Right lobe of liver (tissue), 6 donors: ENCODE data around the gene DENND2A. TPM values are rescaled to one million over a fixed set of nuclear protein-coding genes. Genes with fewer than 3 reads are reported as not detected.
A peak's percentile ranks its signal among the peaks of the same experiment; 100 is the strongest.
"Not testable (repeated sequence)": the region's sequence is repeated elsewhere in the genome, so short reads cannot be mapped to it uniquely, and the experiment has no call there.

Source experiments
- ATAC-seq, 4 donors: fragments of 200-7000 bp; cut with Tn5 transposase; one replicate each; pipeline ENCODE4 v1.9.1; 2020; ENCODE audit warnings: mild to moderate bottlenecking in 4 of 4, moderate library complexity in 4 of 4
- DNase-seq, 3 donors: peaks; one replicate each; pipeline ENCODE4 v3.0.0-alpha.2; 2020
- H3K27ac ChIP-seq, 3 donors: fragments of 200-600 bp; one replicate each; pipeline ENCODE4 v1.8.0; 2022
- H3K27me3 ChIP-seq, 2 donors: fragments of 200-600 bp; one replicate each; pipeline ENCODE4 v1.8.0; 2022
- H3K36me3 ChIP-seq, 4 donors: fragments of 200-600 bp; sonication (generic) in 1 of 4; one replicate each; pipeline versions ENCODE4 v1.5.1 to v1.8.0; 2017 to 2022; ENCODE audit warnings: control low read depth in 1 of 4
- H3K4me1 ChIP-seq, 4 donors: fragments of 200-600 bp; sonication (generic) in 1 of 4; one replicate each; pipeline versions ENCODE4 v1.5.1 to v1.8.0; 2017 to 2022; ENCODE audit warnings: control low read depth in 1 of 4
- H3K4me3 ChIP-seq, 3 donors: fragments of 200-600 bp; one replicate each; pipeline ENCODE4 v1.8.0; 2022
- H3K9me3 ChIP-seq, 4 donors: fragments of 200-600 bp; sonication (generic) in 1 of 4; one replicate each; pipeline versions ENCODE4 v1.5.1 to v1.8.0; 2017 to 2022; ENCODE audit warnings: control low read depth in 1 of 4
- CTCF ChIP-seq, 4 donors: fragments of 200-600 bp in 3 of 4; fragments of 450-650 bp in 1 of 4; IDR thresholded peaks; one replicate each; pipeline versions ENCODE4 v1.5.1 to v1.8.0; 2016 to 2022; ENCODE audit warnings: antibody characterized with exemption in 4 of 4, mild to moderate bottlenecking in 2 of 4
- POLR2A ChIP-seq: fragments of 450-650 bp; IDR thresholded peaks from one replicate; pipeline ENCODE4 v1.6.1; 2017; ENCODE audit warnings: antibody characterized with exemption, mild to moderate bottlenecking
- WGBS: methylation state at CpG from one replicate; pipeline ENCODE4 v1.1.6; 2018; ENCODE audit warnings: low coverage, low lambda C conversion rate; ENCODE audit not compliant: insufficient coverage; ENCODE audit errors: missing lambda C conversion rate; 5-methylcytosine and 5-hydroxymethylcytosine counted together
- intact Hi-C, 2 donors: fragments of 100-400 bp; cut with DNase I; formaldehyde crosslinking; loops; one replicate each; pipeline versions ENCODE4 v1.11.2 to v1.14.1; 2022
- total RNA-seq, 6 experiments: library from RNA; depleted of rRNA in 2 of 6; stranded (reverse); fragments of >200 nt in 2 of 6; fragmentation: NEBNext Ultra II Directional in 3 of 6; extraction: Animal tissue kit (Norgen Biotek cat#: 25700) in 3 of 6; gene quantifications; one replicate each; pipeline versions ENCODE4 v1.1.0 to v1.2.4, GENCODE V29; 2016 to 2023
- donor health status: DM: no; HTN: yes; CAD: no.
- donor health status: DM: no; HTN: no; CAD: no.
- donor health status: DM: no; HTN: no; CAD: no.
- donor health status: DM: no; HTN: yes; CAD: no.
- donor health status: DM: no; HTN: yes; CAD: no.

DENND2A gene
- total RNA-seq, 6 experiments from 2014 or later, result 1.4 to 3.6 (median 2.4) TPM

DNA sequence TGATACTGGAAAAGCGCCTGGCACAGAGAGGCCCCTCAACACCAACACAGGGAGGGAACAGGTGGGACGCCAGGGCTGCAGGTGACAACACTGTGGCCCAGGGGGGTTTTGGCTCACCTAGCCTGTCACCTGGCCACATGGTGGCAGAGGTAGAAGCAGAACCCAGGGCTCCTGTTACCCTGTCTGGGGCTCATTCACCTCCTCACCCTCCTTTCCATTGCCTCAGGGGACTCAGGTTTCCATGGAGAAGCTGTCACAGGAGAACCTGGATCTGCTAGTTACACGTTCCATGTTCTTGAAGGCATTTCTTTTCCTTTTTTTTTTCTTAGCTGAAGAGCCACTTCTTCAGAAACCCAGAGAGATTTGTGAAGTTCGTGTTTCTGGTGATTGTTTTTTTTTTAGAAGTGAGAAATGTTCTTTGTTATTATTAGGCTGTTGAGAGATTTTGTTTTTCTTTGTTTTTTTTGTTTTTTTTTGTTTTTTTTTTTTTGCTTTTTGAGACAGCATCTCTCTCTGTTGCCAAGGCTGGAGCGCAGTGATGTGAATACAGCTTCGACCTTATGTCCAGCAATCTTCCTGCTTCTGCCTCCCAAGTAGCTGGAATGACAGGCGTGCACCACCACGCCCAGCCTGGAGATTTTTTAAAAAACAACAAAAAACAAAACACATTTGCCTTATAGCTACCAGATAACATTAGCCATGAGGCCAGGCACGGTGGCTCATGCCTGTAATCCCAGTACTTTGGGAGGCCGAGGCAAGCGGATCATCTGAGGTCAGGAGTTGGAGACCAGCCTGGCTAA, 16.0 kb downstream of the DENND2A start:
- no peak overlapping the region for H3K4me3 ChIP-seq
- no peak for TF ChIP-seq CTCF (IDR thresholded peaks at IDR 0.05)
- DNase-seq (no peak), ATAC-seq (no peak)
- peak overlapping the region in 1 of 3 donors; percentile 62 for H3K27ac ChIP-seq
- H3K4me1 ChIP-seq, result peaks cover 0 to 24% (median 11%) of the 10 kb centered on the region in 4 donors
- intact Hi-C loops, result no loop called here
- no peaks in the 10 kb centered on the region for H3K36me3 ChIP-seq
- H3K27me3 ChIP-seq, result no peaks in the 10 kb centered on the region
- no peaks in the 10 kb centered on the region for H3K9me3 ChIP-seq
- 77% methylated on average over 9 of the region's 11 CpGs for WGBS

- Histone ChIP-seq H3K9me3 (no peaks in the 10 kb centered on the region), H3K27me3 (no peaks in the 10 kb centered on the region), H3K4me3 (no peak overlapping the region), H3K36me3 (no peaks in the 10 kb centered on the region), H3K4me1 (peaks cover 0 to 24% (median 11%) of the 10 kb centered on the region in 4 donors), H3K27ac (peak overlapping the region in 1 of 3 donors; percentile 62)
- DNase-seq (no peak), ATAC-seq (peak in 3 of 4 donors; percentile 21 to 38 (median 23))
- intact Hi-C loops, result no loop called here
- WGBS, result 48% methylated on average over 6 of the region's 6 CpGs
- TF ChIP-seq CTCF (IDR thresholded peaks at IDR 0.05), result no peak
These were observed 16.6 kb downstream of the DENND2A start for GRCh38 chr7:140623980-140624379.

DNA sequence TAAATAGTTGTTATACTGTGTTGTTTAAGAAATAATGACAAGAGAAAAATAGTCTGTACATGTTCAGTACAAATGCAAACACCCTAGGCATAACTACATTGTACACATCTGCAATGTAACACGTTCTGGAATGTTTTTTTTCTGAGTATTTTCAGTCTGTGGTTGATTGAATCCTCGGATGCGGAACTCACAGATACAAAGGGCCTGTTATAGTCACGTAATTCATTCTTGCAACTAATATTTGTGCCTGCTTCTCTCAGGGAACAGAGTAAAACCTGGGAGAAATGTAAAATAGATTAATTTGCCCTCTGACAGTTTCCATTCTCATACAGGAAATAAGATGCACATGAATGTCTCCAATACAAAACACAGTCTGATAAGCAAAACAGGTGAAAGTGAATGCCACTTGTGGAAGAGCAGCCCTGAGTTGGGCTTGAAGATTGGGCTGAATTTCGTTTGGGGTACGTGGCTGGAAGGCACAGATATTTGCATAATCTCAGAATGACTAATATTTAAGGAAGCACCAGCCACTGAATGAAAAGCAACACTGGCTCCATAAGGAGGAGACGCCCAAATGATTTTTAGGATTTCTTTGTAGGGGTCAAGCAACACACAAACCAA, 19.1 kb downstream of the DENND2A start:
- H3K27me3 ChIP-seq, result no peaks in the 10 kb centered on the region
- H3K4me1 ChIP-seq, result peaks cover 0 to 4% (median 1%) of the 10 kb centered on the region in 4 donors
- H3K9me3 ChIP-seq, result no peaks in the 10 kb centered on the region
- no peak for TF ChIP-seq POLR2A
- TF ChIP-seq CTCF (IDR thresholded peaks at IDR 0.05), result no peak
- ATAC-seq (no peak), DNase-seq (no peak)
- intact Hi-C loops, result no loop called here
- H3K27ac ChIP-seq, result no peak overlapping the region
- H3K36me3 ChIP-seq, result no peaks in the 10 kb centered on the region
- 77% methylated on average over 7 of the region's 7 CpGs for WGBS
- H3K4me3 ChIP-seq, result no peak overlapping the region

- H3K27ac ChIP-seq, H3K4me3 ChIP-seq, ATAC-seq, H3K4me1 ChIP-seq, H3K27me3 ChIP-seq, DNase-seq, H3K36me3 ChIP-seq, H3K9me3 ChIP-seq, intact Hi-C loops: not testable (repeated sequence)
- WGBS, result 82% methylated on average over 11 of the region's 11 CpGs
These were observed 20.6 kb downstream of the DENND2A start for GRCh38 chr7:140619915-140620510.

GRCh38 chr7:140619176-140619575, 21.4 kb downstream of the DENND2A start:
- WGBS, result 46% methylated on average over 1 of the region's 1 CpG
- Histone ChIP-seq H3K9me3 (no peaks in the 10 kb centered on the region), H3K4me1 (no peaks in the 10 kb centered on the region), H3K27ac (no peak overlapping the region), H3K27me3 (no peaks in the 10 kb centered on the region), H3K36me3 (no peaks in the 10 kb centered on the region), H3K4me3 (no peak overlapping the region)
- intact Hi-C loops, result no loop called here
- DNase-seq (no peak), ATAC-seq (no peak)
- TF ChIP-seq CTCF (IDR thresholded peaks at IDR 0.05), result no peak
- no peak for TF ChIP-seq POLR2A
